ENCODE data around the gene SLC6A16. TPM values are rescaled to one million over a fixed set of nuclear protein-coding genes. Genes with fewer than 3 reads are reported as not detected.
A peak's percentile ranks its signal among the peaks of the same experiment; 100 is the strongest.

The SLC6A16 gene
- total RNA-seq, 1 experiment from 2014 or later = 1.3 TPM

- no TSS peak for BruUV-seq (replicated peaks)
- Histone ChIP-seq H3K27me3 (ENCODE audit: control insufficient read depth, insufficient read depth, low read length) (no peaks in the 10 kb centered on the region), H3K27ac (ENCODE audit: low read length) (no peak overlapping the region), H3K36me3 (ENCODE audit: control insufficient read depth, insufficient read depth, low read length) (no peaks in the 10 kb centered on the region; the same call in none of the 2 replicates), H3K9me3 (ENCODE audit: control insufficient read depth, insufficient read depth, low read depth, low read length) (no peaks in the 10 kb centered on the region), H3K4me3 (ENCODE audit: low read depth in 2 of 2, low read length in 2 of 2) (no peak overlapping the region), H3K4me1 (ENCODE audit: control insufficient read depth, insufficient read depth, low read length) (peaks cover 3% of the 10 kb centered on the region; the same call in 1 of the 2 replicates)
- no peak for DNase-seq (ENCODE audit: low read depth, low spot score)
- in situ Hi-C loops (cut with HindIII; ENCODE audit: low pct_unique_long_range_greater_than_20kb, low sequenced_read_pairs) (no loop called here), intact Hi-C loops (cut with micrococcal nuclease; ENCODE audit: unreplicated experiment) (no loop called here)
- ChIA-PET POLR2A (no interaction called here), CTCF (no interaction called here)
- no peak for ATAC-seq
- TF ChIP-seq REST (IDR thresholded peaks at IDR 0.05; ENCODE audit: insufficient read depth in 1 of 2, low read depth in 2 of 2, low read length in 1 of 2) (no peak), TCF7L2 (IDR thresholded peaks at IDR 0.05; ENCODE audit: low read depth, low read length) (no peak), SIN3A (IDR thresholded peaks at IDR 0.05; ENCODE audit: borderline replicate concordance, insufficient read depth, low read depth, low read length) (no peak), CTCF (IDR thresholded peaks at IDR 0.05) (no peak), POLR2AphosphoS5 (IDR thresholded peaks at IDR 0.05; ENCODE audit: low read depth, low read length) (no peak)
Observed at GRCh38 chr19:49342291-49342721, 17.3 kb upstream of the SLC6A16 start.

- Histone ChIP-seq H3K4me3 (ENCODE audit: low read depth in 2 of 2, low read length in 2 of 2) (no peak overlapping the region), H3K9me3 (ENCODE audit: control insufficient read depth, insufficient read depth, low read depth, low read length) (no peaks in the 10 kb centered on the region), H3K4me1 (ENCODE audit: control insufficient read depth, insufficient read depth, low read length) (peaks cover 3% of the 10 kb centered on the region; the same call in 1 of the 2 replicates), H3K27me3 (ENCODE audit: control insufficient read depth, insufficient read depth, low read length) (no peaks in the 10 kb centered on the region), H3K27ac (ENCODE audit: low read length) (no peak overlapping the region), H3K36me3 (ENCODE audit: control insufficient read depth, insufficient read depth, low read length) (no peaks in the 10 kb centered on the region)
- BruUV-seq (replicated peaks) = TSS peak; percentile 74
- ChIA-PET POLR2A (no interaction called here), CTCF (no interaction called here)
- ATAC-seq = no peak
- TF ChIP-seq SIN3A (IDR thresholded peaks at IDR 0.05; ENCODE audit: borderline replicate concordance, insufficient read depth, low read depth, low read length) (no peak), POLR2AphosphoS5 (IDR thresholded peaks at IDR 0.05; ENCODE audit: low read depth, low read length) (no peak), TCF7L2 (IDR thresholded peaks at IDR 0.05; ENCODE audit: low read depth, low read length) (no peak), CTCF (IDR thresholded peaks at IDR 0.05) (no peak), REST (IDR thresholded peaks at IDR 0.05; ENCODE audit: insufficient read depth in 1 of 2, low read depth in 2 of 2, low read length in 1 of 2) (no peak)
- in situ Hi-C loops (cut with HindIII; ENCODE audit: low pct_unique_long_range_greater_than_20kb, low sequenced_read_pairs) (no loop called here), intact Hi-C loops (cut with micrococcal nuclease; ENCODE audit: unreplicated experiment) (no loop called here)
- no peak for DNase-seq (ENCODE audit: low read depth, low spot score)
Observed at GRCh38 chr19:49340865-49341718, 16.1 kb upstream of the SLC6A16 start.

Measured in Panc1 (cell line).